SK-N-SH treated with all-trans-retinoic acid at 6 μM for 48 hours (cell line): ENCODE measurements around the gene CNNM3.

Experiments
- ATAC-seq: fragments of 200-7000 bp; cut with Tn5 transposase; 3 replicates; pipeline ENCODE4 v1.9.1; 2020; ENCODE audit warnings: mild to moderate bottlenecking, moderate library complexity
- ARNTL ChIP-seq: fragments of 450-650 bp; formaldehyde crosslinking; IDR thresholded peaks from 2 replicates; pipeline ENCODE4 v1.5.0; 2020; ENCODE audit warnings: low read depth, mild to moderate bottlenecking, moderate library complexity, borderline replicate concordance
- BACH2 ChIP-seq: fragments of 250-450 bp; sonication (Bioruptor Pico); IDR thresholded peaks from 2 replicates; pipeline ENCODE4 v1.9.0; 2021; ENCODE audit warnings: mild to moderate bottlenecking, borderline replicate concordance
- CSDC2 ChIP-seq: fragments of 250-450 bp; sonication (Bioruptor Pico); IDR thresholded peaks from 2 replicates; pipeline ENCODE4 v1.5.0; 2020; ENCODE audit warnings: mild to moderate bottlenecking, moderate library complexity
- ESRRG ChIP-seq: fragments of 250-450 bp; sonication (Bioruptor Pico); IDR thresholded peaks from 2 replicates; pipeline ENCODE4 v1.6.1; 2021; ENCODE audit warnings: mild to moderate bottlenecking
- GLIS3 ChIP-seq: fragments of 250-450 bp; sonication (Bioruptor Pico); IDR thresholded peaks from 2 replicates; pipeline ENCODE4 v1.5.0; 2020; ENCODE audit warnings: mild to moderate bottlenecking, moderate library complexity
- OSR1 ChIP-seq: fragments of 250-450 bp; sonication (Bioruptor Pico); IDR thresholded peaks from 2 replicates; pipeline ENCODE4 v1.8.0; 2022; ENCODE audit warnings: moderate library complexity, mild to moderate bottlenecking, inconsistent platforms
- PPARA ChIP-seq: fragments of 250-450 bp; sonication (Bioruptor Pico); IDR thresholded peaks from 2 replicates; pipeline ENCODE4 v1.5.0; 2020; ENCODE audit warnings: mild to moderate bottlenecking, borderline replicate concordance
- RARB ChIP-seq: fragments of 250-450 bp; sonication (Bioruptor Pico); IDR thresholded peaks from 2 replicates; pipeline ENCODE4 v1.8.0; 2021; ENCODE audit warnings: mild to moderate bottlenecking, moderate library complexity
- TOX ChIP-seq: fragments of 250-450 bp; sonication (Bioruptor Pico); IDR thresholded peaks from 2 replicates; pipeline ENCODE4 v1.8.0; 2021; ENCODE audit warnings: mild to moderate bottlenecking, moderate library complexity, borderline replicate concordance
- ZC3H10 ChIP-seq: fragments of 250-450 bp; sonication (Bioruptor Pico); IDR thresholded peaks from 2 replicates; pipeline ENCODE4 v1.5.1; 2021; ENCODE audit warnings: mild to moderate bottlenecking, moderate library complexity
- ZFP3 ChIP-seq: fragments of 250-450 bp; sonication (Bioruptor Pico); IDR thresholded peaks from 2 replicates; pipeline ENCODE4 v1.5.0; 2020; ENCODE audit warnings: mild to moderate bottlenecking, moderate library complexity
- ZNF565 ChIP-seq: fragments of 450-650 bp; formaldehyde crosslinking; conservative IDR thresholded peaks from 2 replicates; pipeline ENCODE4 v1.5.0; 2020; ENCODE audit warnings: low read depth, mild to moderate bottlenecking, moderate library complexity
- ZNF8 ChIP-seq: fragments of 450-650 bp; formaldehyde crosslinking; IDR thresholded peaks from 2 replicates; pipeline ENCODE4 v1.5.0; 2020; ENCODE audit warnings: mild to moderate bottlenecking, moderate library complexity
- TF ChIP-seq, protein P1 (sequence below): fragments of 250-450 bp; sonication (Bioruptor Pico); IDR thresholded peaks from 2 replicates; pipeline ENCODE4 v1.5.1; 2020; ENCODE audit warnings: low read depth, mild to moderate bottlenecking, moderate library complexity
- TF ChIP-seq, protein P2 (sequence below): fragments of 250-450 bp; sonication (Bioruptor Pico); IDR thresholded peaks from 2 replicates; pipeline ENCODE4 v1.8.0; 2020; ENCODE audit warnings: mild to moderate bottlenecking, moderate library complexity, borderline replicate concordance
- TF ChIP-seq, protein P3 (sequence below): fragments of 250-450 bp; sonication (Bioruptor Pico); IDR thresholded peaks from 2 replicates; pipeline ENCODE4 v1.8.0; 2021; ENCODE audit warnings: low read depth, mild to moderate bottlenecking, moderate library complexity, borderline replicate concordance
- TF ChIP-seq, protein P4 (sequence below): fragments of 250-450 bp; sonication (Bioruptor Pico); IDR thresholded peaks from 2 replicates; pipeline ENCODE4 v1.5.0; 2020; ENCODE audit warnings: mild to moderate bottlenecking, moderate library complexity
- TF ChIP-seq, protein P5 (sequence below): fragments of 250-450 bp; sonication (Bioruptor Pico); IDR thresholded peaks from 2 replicates; pipeline ENCODE4 v1.5.1; 2021; ENCODE audit warnings: mild to moderate bottlenecking, moderate library complexity

The CNNM3 gene

DNA sequence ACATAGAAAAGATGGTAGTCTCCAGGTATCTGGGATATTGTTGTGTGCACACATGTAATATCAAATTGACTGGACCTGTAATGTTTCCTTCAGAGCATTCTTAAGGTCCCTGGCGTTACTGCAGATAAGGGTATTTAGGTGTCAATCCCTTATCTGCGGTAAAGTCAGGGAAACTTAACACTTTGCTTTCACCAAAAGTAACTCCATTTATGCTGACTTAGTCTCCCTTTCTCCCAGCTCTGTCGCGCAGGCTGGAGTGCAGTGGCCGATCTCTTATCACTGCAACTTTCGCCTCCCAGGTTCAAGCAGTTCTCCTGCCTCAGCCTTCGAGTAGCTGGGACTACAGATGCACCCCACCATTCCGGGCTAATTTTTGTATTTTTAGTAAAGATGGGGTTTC, 1.8 kb downstream of the CNNM3 start (continued):
- TF ChIP-seq, protein P1, sequence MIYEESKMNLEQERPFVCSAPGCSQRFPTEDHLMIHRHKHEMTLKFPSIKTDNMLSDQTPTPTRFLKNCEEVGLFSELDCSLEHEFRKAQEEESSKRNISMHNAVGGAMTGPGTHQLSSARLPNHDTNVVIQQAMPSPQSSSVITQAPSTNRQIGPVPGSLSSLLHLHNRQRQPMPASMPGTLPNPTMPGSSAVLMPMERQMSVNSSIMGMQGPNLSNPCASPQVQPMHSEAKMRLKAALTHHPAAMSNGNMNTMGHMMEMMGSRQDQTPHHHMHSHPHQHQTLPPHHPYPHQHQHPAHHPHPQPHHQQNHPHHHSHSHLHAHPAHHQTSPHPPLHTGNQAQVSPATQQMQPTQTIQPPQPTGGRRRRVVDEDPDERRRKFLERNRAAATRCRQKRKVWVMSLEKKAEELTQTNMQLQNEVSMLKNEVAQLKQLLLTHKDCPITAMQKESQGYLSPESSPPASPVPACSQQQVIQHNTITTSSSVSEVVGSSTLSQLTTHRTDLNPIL (CRISPR knock-in tag) = no peak
- TF ChIP-seq ZNF565 (CRISPR knock-in tag) = no peak

DNA sequence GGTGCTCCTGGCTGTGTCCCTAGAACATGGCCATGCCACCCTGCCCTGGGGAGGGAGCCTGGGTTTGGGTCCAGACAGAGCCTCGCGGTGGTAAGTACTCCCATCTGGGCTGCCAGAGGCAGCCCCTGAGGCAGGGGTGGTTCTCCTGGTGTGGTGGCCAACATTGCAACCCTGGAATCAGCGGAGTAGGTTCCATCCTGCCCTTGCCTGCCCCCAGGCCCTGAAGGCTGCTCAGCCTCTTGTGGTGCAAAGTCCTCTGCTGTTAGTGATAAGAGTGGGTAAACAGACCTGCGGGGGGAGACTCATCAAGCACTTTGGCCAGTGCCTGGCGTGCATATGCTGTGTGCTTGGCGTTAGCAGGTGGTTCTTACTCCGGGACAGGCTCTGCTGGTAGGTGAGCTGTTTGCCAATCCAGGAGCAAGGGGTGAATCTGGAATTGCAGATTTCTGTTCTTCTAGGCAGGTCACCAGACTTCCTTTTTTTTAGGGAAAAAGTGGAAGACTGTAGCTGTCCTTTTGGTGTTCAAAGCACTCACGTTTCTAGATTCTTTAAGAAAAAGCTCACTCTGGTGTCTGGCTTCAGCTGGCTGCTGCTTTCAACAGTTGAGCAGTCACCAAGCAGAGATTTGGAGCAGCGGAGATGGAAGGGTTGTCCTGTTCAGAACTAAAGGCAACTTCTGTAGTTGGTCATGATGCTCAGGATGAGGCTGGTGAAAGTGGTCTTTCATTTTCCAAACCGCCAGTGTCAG, 3.2 kb downstream of the CNNM3 start:
- TF ChIP-seq, protein P2, sequence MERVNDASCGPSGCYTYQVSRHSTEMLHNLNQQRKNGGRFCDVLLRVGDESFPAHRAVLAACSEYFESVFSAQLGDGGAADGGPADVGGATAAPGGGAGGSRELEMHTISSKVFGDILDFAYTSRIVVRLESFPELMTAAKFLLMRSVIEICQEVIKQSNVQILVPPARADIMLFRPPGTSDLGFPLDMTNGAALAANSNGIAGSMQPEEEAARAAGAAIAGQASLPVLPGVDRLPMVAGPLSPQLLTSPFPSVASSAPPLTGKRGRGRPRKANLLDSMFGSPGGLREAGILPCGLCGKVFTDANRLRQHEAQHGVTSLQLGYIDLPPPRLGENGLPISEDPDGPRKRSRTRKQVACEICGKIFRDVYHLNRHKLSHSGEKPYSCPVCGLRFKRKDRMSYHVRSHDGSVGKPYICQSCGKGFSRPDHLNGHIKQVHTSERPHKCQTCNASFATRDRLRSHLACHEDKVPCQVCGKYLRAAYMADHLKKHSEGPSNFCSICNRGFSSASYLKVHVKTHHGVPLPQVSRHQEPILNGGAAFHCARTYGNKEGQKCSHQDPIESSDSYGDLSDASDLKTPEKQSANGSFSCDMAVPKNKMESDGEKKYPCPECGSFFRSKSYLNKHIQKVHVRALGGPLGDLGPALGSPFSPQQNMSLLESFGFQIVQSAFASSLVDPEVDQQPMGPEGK = no peak
- no peak for TF ChIP-seq ZFP3 (CRISPR knock-in tag)
- no peak for TF ChIP-seq PPARA
- TF ChIP-seq, protein P3, sequence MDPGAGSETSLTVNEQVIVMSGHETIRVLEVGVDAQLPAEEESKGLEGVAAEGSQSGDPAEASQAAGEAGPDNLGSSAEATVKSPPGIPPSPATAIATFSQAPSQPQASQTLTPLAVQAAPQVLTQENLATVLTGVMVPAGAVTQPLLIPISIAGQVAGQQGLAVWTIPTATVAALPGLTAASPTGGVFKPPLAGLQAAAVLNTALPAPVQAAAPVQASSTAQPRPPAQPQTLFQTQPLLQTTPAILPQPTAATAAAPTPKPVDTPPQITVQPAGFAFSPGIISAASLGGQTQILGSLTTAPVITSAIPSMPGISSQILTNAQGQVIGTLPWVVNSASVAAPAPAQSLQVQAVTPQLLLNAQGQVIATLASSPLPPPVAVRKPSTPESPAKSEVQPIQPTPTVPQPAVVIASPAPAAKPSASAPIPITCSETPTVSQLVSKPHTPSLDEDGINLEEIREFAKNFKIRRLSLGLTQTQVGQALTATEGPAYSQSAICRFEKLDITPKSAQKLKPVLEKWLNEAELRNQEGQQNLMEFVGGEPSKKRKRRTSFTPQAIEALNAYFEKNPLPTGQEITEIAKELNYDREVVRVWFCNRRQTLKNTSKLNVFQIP = no peak
- TF ChIP-seq ZNF8 = no peak
- TF ChIP-seq CSDC2 (CRISPR knock-in tag) = no peak
- TF ChIP-seq ESRRG (CRISPR knock-in tag) = no peak
- TF ChIP-seq ZC3H10 = no peak
- TF ChIP-seq OSR1 (CRISPR knock-in tag) = no peak
- TF ChIP-seq RARB (CRISPR knock-in tag) = no peak
- TF ChIP-seq TOX (CRISPR knock-in tag) = no peak
- TF ChIP-seq ARNTL (CRISPR knock-in tag) = no peak
- ATAC-seq = no peak

DNA sequence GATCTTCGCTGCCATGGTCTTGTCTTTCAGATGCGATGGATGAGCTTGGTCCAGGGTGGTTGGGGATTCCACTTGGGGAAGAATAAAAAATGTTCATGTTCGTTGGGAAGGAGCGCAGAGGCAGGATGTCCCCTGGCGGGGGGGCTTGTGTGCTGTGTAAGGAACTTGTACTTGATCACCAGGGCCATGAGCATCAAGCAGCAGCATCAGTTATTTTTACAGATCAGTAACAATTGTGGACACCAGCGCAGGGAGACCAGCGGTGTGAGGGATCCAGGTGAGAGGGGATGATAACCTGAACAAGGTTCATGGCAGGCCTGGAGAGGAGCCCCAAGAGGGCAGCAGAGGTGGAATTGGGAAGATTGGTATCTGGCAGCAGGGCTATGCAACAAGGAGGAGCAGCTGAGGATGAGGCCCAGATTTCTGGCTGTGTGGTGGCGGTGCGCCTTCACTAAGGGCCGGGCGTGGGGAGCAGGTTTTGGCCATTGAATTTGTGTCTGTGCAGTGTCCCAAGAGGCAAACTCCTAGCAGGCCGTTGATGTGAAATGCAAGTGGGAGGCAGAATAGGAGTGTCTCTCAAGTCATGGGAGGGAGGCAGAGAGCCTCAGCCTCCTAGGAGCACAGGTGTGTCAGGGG, 3.9 kb downstream of the CNNM3 start:
- TF ChIP-seq, protein P4, sequence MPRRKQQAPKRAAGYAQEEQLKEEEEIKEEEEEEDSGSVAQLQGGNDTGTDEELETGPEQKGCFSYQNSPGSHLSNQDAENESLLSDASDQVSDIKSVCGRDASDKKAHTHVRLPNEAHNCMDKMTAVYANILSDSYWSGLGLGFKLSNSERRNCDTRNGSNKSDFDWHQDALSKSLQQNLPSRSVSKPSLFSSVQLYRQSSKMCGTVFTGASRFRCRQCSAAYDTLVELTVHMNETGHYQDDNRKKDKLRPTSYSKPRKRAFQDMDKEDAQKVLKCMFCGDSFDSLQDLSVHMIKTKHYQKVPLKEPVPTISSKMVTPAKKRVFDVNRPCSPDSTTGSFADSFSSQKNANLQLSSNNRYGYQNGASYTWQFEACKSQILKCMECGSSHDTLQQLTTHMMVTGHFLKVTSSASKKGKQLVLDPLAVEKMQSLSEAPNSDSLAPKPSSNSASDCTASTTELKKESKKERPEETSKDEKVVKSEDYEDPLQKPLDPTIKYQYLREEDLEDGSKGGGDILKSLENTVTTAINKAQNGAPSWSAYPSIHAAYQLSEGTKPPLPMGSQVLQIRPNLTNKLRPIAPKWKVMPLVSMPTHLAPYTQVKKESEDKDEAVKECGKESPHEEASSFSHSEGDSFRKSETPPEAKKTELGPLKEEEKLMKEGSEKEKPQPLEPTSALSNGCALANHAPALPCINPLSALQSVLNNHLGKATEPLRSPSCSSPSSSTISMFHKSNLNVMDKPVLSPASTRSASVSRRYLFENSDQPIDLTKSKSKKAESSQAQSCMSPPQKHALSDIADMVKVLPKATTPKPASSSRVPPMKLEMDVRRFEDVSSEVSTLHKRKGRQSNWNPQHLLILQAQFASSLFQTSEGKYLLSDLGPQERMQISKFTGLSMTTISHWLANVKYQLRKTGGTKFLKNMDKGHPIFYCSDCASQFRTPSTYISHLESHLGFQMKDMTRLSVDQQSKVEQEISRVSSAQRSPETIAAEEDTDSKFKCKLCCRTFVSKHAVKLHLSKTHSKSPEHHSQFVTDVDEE (CRISPR knock-in tag) = no peak
- TF ChIP-seq ZC3H10 = no peak
- TF ChIP-seq GLIS3 (CRISPR knock-in tag) = no peak
- no peak for ATAC-seq

DNA sequence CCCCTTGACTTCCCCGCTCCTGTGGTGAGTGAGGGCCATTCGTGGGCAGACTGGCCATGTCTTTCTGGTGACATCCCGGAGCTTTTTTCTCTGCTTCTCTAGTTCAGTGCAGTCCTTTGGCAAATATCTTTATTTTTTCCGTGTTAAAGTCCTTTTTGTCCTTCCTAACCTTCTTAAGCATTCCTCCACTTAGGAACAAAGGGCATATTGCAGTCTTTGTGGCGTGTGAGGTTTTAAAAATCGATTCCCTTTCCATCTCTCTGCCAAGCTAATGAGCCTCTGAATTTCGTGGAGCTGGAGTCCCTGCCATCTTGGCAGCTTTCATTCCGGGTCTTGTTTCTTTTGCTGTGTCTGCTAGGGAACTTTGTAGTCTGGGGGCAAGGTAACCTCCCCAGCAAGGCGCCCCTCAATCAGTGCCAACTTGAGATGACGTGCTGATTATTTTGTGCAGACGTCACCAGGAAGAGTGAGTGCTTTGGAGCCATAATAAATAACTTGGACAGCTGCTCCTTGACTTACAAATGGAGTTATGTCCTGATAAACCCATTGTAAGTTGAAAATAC, 5.1 kb downstream of the CNNM3 start:
- TF ChIP-seq CSDC2 (CRISPR knock-in tag) = no peak
- TF ChIP-seq, protein P3 = no peak
- TF ChIP-seq, protein P5, sequence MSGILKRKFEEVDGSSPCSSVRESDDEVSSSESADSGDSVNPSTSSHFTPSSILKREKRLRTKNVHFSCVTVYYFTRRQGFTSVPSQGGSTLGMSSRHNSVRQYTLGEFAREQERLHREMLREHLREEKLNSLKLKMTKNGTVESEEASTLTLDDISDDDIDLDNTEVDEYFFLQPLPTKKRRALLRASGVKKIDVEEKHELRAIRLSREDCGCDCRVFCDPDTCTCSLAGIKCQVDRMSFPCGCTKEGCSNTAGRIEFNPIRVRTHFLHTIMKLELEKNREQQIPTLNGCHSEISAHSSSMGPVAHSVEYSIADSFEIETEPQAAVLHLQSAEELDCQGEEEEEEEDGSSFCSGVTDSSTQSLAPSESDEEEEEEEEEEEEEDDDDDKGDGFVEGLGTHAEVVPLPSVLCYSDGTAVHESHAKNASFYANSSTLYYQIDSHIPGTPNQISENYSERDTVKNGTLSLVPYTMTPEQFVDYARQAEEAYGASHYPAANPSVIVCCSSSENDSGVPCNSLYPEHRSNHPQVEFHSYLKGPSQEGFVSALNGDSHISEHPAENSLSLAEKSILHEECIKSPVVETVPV (CRISPR knock-in tag) = no peak
- no peak for TF ChIP-seq BACH2
- no peak for TF ChIP-seq PPARA
- no peak for TF ChIP-seq ZNF8
- no peak for TF ChIP-seq ZFP3 (CRISPR knock-in tag)
- no peak for TF ChIP-seq GLIS3 (CRISPR knock-in tag)
- no peak for TF ChIP-seq TOX (CRISPR knock-in tag)
- TF ChIP-seq RARB (CRISPR knock-in tag) = no peak
- TF ChIP-seq ARNTL (CRISPR knock-in tag) = no peak
- TF ChIP-seq, all 23 proteins: peak for 0

More for the DNA sequence above, 5.1 kb downstream of the CNNM3 start:
- ATAC-seq = no peak
